DND-41 (cell line): ENCODE results near the gene TCEAL8.
"Not testable (repeated sequence)": the region's sequence is repeated elsewhere in the genome, so short reads cannot be mapped to it uniquely, and the experiment has no call there.

Source experiments
- ATAC-seq: fragments of 200-7000 bp; cut with Tn5 transposase; 3 replicates; pipeline ENCODE4 v1.9.1; 2021; ENCODE audit warnings: low read depth; ENCODE audit not compliant: insufficient read depth
- DNase-seq: peaks from one replicate; pipeline ENCODE4 v3.0.0-alpha.2; 2020
- H2AFZ ChIP-seq: 2 replicates; pipeline ENCODE4 v1.6.0; 2012; ENCODE audit warnings: low read depth, low read length
- H3K27ac ChIP-seq: 2 replicates; pipeline ENCODE4 v1.5.1; 2012; ENCODE audit warnings: low read length, inconsistent platforms
- H3K27me3 ChIP-seq: fragments of 200-600 bp; sonication (generic); 2 replicates; pipeline ENCODE4 v1.6.0; 2012; ENCODE audit warnings: low read length, mild to moderate bottlenecking, inconsistent platforms; ENCODE audit not compliant: insufficient read depth, poor library complexity
- H3K36me3 ChIP-seq: 2 replicates; pipeline ENCODE4 v1.5.1; 2012; ENCODE audit warnings: low read length, inconsistent platforms; ENCODE audit not compliant: insufficient read depth
- H3K4me1 ChIP-seq: 2 replicates; pipeline ENCODE4 v1.5.1; 2012; ENCODE audit warnings: mild to moderate bottlenecking, low read length; ENCODE audit not compliant: insufficient read depth
- H3K4me2 ChIP-seq: 2 replicates; pipeline ENCODE4 v1.6.0; 2012; ENCODE audit warnings: mild to moderate bottlenecking, moderate library complexity, low read length, inconsistent platforms; ENCODE audit not compliant: insufficient read depth
- H3K4me3 ChIP-seq, 2 experiments: fragments of 200-600 bp in 1 of 2; shearing (Covaris generic) in 1 of 2; 2 replicates each; pipeline ENCODE4 v1.5.1; 2012 to 2016; ENCODE audit warnings: inconsistent platforms in 2 of 2, low read length in 2 of 2, mild to moderate bottlenecking in 2 of 2, low read depth in 1 of 2, moderate library complexity in 1 of 2
- H3K79me2 ChIP-seq: 2 replicates; pipeline ENCODE4 v1.6.0; 2012; ENCODE audit warnings: low read length, inconsistent platforms; ENCODE audit not compliant: insufficient read depth
- H3K9ac ChIP-seq: 2 replicates; pipeline ENCODE4 v1.6.0; 2012; ENCODE audit warnings: low read depth, mild to moderate bottlenecking, inconsistent platforms, low read length, moderate library complexity
- H3K9me3 ChIP-seq: 2 replicates; pipeline ENCODE4 v1.5.1; 2012; ENCODE audit warnings: low read length, moderate library complexity, mild to moderate bottlenecking, inconsistent platforms; ENCODE audit not compliant: insufficient read depth, severe bottlenecking
- H4K20me1 ChIP-seq: 2 replicates; pipeline ENCODE4 v1.6.0; 2012; ENCODE audit warnings: low read length; ENCODE audit not compliant: insufficient read depth
- CTCF ChIP-seq: IDR thresholded peaks from 2 replicates; pipeline ENCODE4 v1.5.1; 2012; ENCODE audit warnings: borderline replicate concordance, low read length, moderate library complexity, mild to moderate bottlenecking; ENCODE audit not compliant: poor library complexity, severe bottlenecking; ENCODE audit errors: extremely low read depth
- EZH2 ChIP-seq: IDR thresholded peaks from 3 replicates; pipeline ENCODE4 v1.6.1; 2012; ENCODE audit warnings: borderline replicate concordance, low read depth, mild to moderate bottlenecking, moderate library complexity, low read length, inconsistent platforms; ENCODE audit not compliant: severe bottlenecking

The TCEAL8 gene

GRCh38 chrX:103234869-103235268 is 20.1 kb downstream of the TCEAL8 start:
- no peaks in the 10 kb centered on the region for H3K9me3 ChIP-seq
- ATAC-seq = no peak
- H3K27me3 ChIP-seq = no peaks in the 10 kb centered on the region
- no peak overlapping the region for H3K27ac ChIP-seq
- no peaks in the 10 kb centered on the region for H3K79me2 ChIP-seq
- no peak for TF ChIP-seq CTCF
- no peak for TF ChIP-seq EZH2
- no peak for DNase-seq
- no peak overlapping the region for H3K4me2 ChIP-seq
- no peaks in the 10 kb centered on the region for H4K20me1 ChIP-seq
- H2AFZ ChIP-seq = no peak overlapping the region
- H3K36me3 ChIP-seq = no peaks in the 10 kb centered on the region
- H3K4me1 ChIP-seq = no peaks in the 10 kb centered on the region
- no peak overlapping the region for H3K9ac ChIP-seq
- H3K4me3 ChIP-seq = no peak overlapping the region

- H3K4me1 ChIP-seq = no peaks in the 10 kb centered on the region
- no peaks in the 10 kb centered on the region for H3K36me3 ChIP-seq
- H2AFZ ChIP-seq = no peak overlapping the region
- DNase-seq (no peak), ATAC-seq (no peak)
- H3K27me3 ChIP-seq = no peaks in the 10 kb centered on the region
- no peaks in the 10 kb centered on the region for H4K20me1 ChIP-seq
- H3K9me3 ChIP-seq = no peaks in the 10 kb centered on the region
- H3K9ac ChIP-seq = no peak overlapping the region
- H3K4me3 ChIP-seq = no peak overlapping the region
- H3K27ac ChIP-seq = no peak overlapping the region
- TF ChIP-seq CTCF = no peak
- no peak for TF ChIP-seq EZH2
- no peak overlapping the region for H3K4me2 ChIP-seq
- no peaks in the 10 kb centered on the region for H3K79me2 ChIP-seq
These were observed 21.7 kb downstream of the TCEAL8 start for GRCh38 chrX:103233263-103233662.

- not testable (repeated sequence) for H3K9me3 ChIP-seq, H2AFZ ChIP-seq, ATAC-seq, H3K79me2 ChIP-seq, H3K27me3 ChIP-seq, H3K9ac ChIP-seq, H3K36me3 ChIP-seq, H3K4me3 ChIP-seq, H3K4me2 ChIP-seq, H3K4me1 ChIP-seq, H4K20me1 ChIP-seq, DNase-seq, H3K27ac ChIP-seq
These were observed 29.0 kb downstream of the TCEAL8 start for GRCh38 chrX:103225918-103226317.

- no peak overlapping the region for H3K4me3 ChIP-seq
- H3K27me3 ChIP-seq = no peaks in the 10 kb centered on the region
- H3K4me1 ChIP-seq = peaks cover 7% of the 10 kb centered on the region
- H3K27ac ChIP-seq = no peak overlapping the region
- no peak overlapping the region for H2AFZ ChIP-seq
- no peak for ATAC-seq
- H3K9ac ChIP-seq = no peak overlapping the region
- TF ChIP-seq CTCF = no peak
- no peak for TF ChIP-seq EZH2
- H4K20me1 ChIP-seq = no peaks in the 10 kb centered on the region
- peaks cover 4% of the 10 kb centered on the region for H3K36me3 ChIP-seq
- DNase-seq = no peak
- H3K4me2 ChIP-seq = no peak overlapping the region
- H3K9me3 ChIP-seq = no peaks in the 10 kb centered on the region
- H3K79me2 ChIP-seq = 0 out of 2 replicates have a peak, but pooled peaks cover 2% of the 10 kb centered on the region
These were observed 34.2 kb downstream of the TCEAL8 start for GRCh38 chrX:103220511-103221323.
